Gastrocnemius medialis (tissue), 4 donors: ENCODE data around the gene PCSK6. TPM values are rescaled to one million over a fixed set of nuclear protein-coding genes. Genes with fewer than 3 reads are reported as not detected.

ENCODE experiments used
- ATAC-seq, 2 donors: fragments of 150-250 bp; one replicate each; pipeline ENCODE4 v1.9.1; 2016
- DNase-seq, 2 donors: peaks; one replicate each; pipeline ENCODE4 v3.0.0-alpha.2; 2019
- H3K27ac ChIP-seq, 4 donors: fragments of 200-600 bp; sonication (generic); 1 replicate in 1 of 4; 2 replicates in 3 of 4; pipeline ENCODE4 v1.5.1; 2016 to 2018; ENCODE audit warnings: mild to moderate bottlenecking in 2 of 4, moderate library complexity in 1 of 4
- H3K27me3 ChIP-seq, 3 donors: fragments of 200-600 bp; sonication (generic) in 2 of 3; 1 replicate in 1 of 3; 2 replicates in 2 of 3; pipeline versions ENCODE4 v1.5.1 to v1.6.0; 2016 to 2019; ENCODE audit warnings: mild to moderate bottlenecking in 1 of 3, moderate library complexity in 1 of 3
- H3K36me3 ChIP-seq, 2 donors: fragments of 200-600 bp; sonication (generic) in 1 of 2; one replicate each; pipeline ENCODE4 v1.5.1; 2017 to 2018
- H3K4me1 ChIP-seq, 2 donors: fragments of 200-600 bp; sonication (generic) in 1 of 2; one replicate each; pipeline ENCODE4 v1.5.1; 2016 to 2017; ENCODE audit warnings: mild to moderate bottlenecking in 2 of 2
- H3K4me3 ChIP-seq, 4 donors: fragments of 200-600 bp; sonication (generic) in 3 of 4; 1 replicate in 1 of 4; 2 replicates in 3 of 4; pipeline ENCODE4 v1.5.1; 2016 to 2019; ENCODE audit warnings: mild to moderate bottlenecking in 2 of 4
- H3K9me3 ChIP-seq, 3 donors: fragments of 200-600 bp; sonication (generic) in 2 of 3; 1 replicate in 1 of 3; 2 replicates in 2 of 3; pipeline ENCODE4 v1.5.1; 2016 to 2019
- CTCF ChIP-seq, 5 experiments: fragments of 450-650 bp in 3 of 5; fragments of 200-600 bp in 2 of 5; sonication (generic) in 2 of 5; IDR thresholded peaks in 4 of 5; conservative IDR thresholded peaks in 1 of 5; 1 replicate in 4 of 5; 2 replicates in 1 of 5; pipeline ENCODE4 v1.5.1; 2016 to 2019; ENCODE audit warnings: antibody characterized with exemption in 5 of 5, mild to moderate bottlenecking in 3 of 5, moderate library complexity in 3 of 5
- POLR2A ChIP-seq, 2 donors: fragments of 450-650 bp; IDR thresholded peaks; one replicate each; pipeline ENCODE4 v1.6.1; 2017; ENCODE audit warnings: antibody characterized with exemption in 2 of 2, mild to moderate bottlenecking in 2 of 2, moderate library complexity in 2 of 2
- in situ Hi-C, 4 donors: fragments of 200-750 bp; cut with MboI; loops; one replicate each; pipeline versions ENCODE4 v1.15.0 to v1.8.0; 2017; ENCODE audit warnings: low sequenced_read_pairs in 4 of 4
- intact Hi-C: fragments of 100-400 bp; cut with DNase I; formaldehyde crosslinking; loops from one replicate; pipeline ENCODE4 v1.15.1; 2023; ENCODE audit warnings: low total_unique reads
- total RNA-seq, 4 donors: library from RNA; depleted of rRNA; stranded (reverse); fragments of >200 nt; gene quantifications; one replicate each; pipeline versions ENCODE4 v1.1.0 to v1.2.3, GENCODE V29; 2016

Gene PCSK6
- total RNA-seq, 4 donors from 2014 or later, result 12.8 to 46.0 (median 23.6) TPM

DNA sequence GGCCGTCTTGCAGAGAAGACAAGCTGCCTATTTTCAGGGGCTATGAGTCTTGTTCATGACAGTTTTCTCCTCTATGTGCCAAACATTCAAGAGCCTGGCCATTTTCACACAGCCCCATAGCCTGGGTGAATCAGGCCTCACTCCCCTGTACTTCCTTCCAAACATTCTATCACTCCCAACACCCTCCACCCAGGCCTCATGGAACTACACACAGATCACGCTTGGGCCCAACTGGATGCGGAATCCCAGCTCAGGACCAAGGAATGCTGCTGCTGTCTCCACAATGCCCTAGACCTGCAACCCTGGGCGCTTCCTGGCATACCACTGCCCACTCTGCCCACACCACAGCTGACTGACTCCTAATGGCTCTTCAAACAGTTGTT, 39.4 kb upstream of the PCSK6 start:
- Histone ChIP-seq H3K27me3 (no peaks in the 10 kb centered on the region), H3K27ac (no peak overlapping the region), H3K9me3 (no peaks in the 10 kb centered on the region), H3K4me3 (no peak overlapping the region), H3K36me3 (no peaks in the 10 kb centered on the region), H3K4me1 (peaks cover 9 to 13% of the 10 kb centered on the region in 2 donors)
- TF ChIP-seq POLR2A (IDR thresholded peaks at IDR 0.05) (no peak), CTCF (IDR thresholded peaks at IDR 0.05 in 4 of 5, conservative IDR thresholded peaks at IDR 0.05 in 1 of 5) (no peak)
- intact Hi-C loops, result no loop called here
- DNase-seq (no peak), ATAC-seq (no peak)
- in situ Hi-C loops, result no loop called here

- intact Hi-C loops, result no loop called here
- Histone ChIP-seq H3K27ac (peak overlapping the region in 1 of 4 donors; percentile 3), H3K4me3 (no peak overlapping the region), H3K9me3 (no peaks in the 10 kb centered on the region), H3K4me1 (peaks cover 9 to 13% of the 10 kb centered on the region in 2 donors), H3K27me3 (no peaks in the 10 kb centered on the region), H3K36me3 (no peaks in the 10 kb centered on the region)
- ATAC-seq (peak; percentile 72 to 79), DNase-seq (peak; percentile 37 to 76)
- TF ChIP-seq CTCF (IDR thresholded peaks at IDR 0.05 in 4 of 5, conservative IDR thresholded peaks at IDR 0.05 in 1 of 5) (no peak), POLR2A (IDR thresholded peaks at IDR 0.05) (no peak)
- in situ Hi-C loops, result no loop called here
Measured at GRCh38 chr15:101528108-101528916, 38.8 kb upstream of the PCSK6 start.

- no peaks in the 10 kb centered on the region for H3K36me3 ChIP-seq
- DNase-seq, result no peak
- H3K9me3 ChIP-seq, result no peaks in the 10 kb centered on the region
- no peak for ATAC-seq
- in situ Hi-C loops (no loop called here), intact Hi-C loops (no loop called here)
- no peaks in the 10 kb centered on the region for H3K27me3 ChIP-seq
- no peak for TF ChIP-seq CTCF (IDR thresholded peaks at IDR 0.05 in 4 of 5, conservative IDR thresholded peaks at IDR 0.05 in 1 of 5)
- TF ChIP-seq POLR2A (IDR thresholded peaks at IDR 0.05), result no peak
- no peak overlapping the region for H3K4me3 ChIP-seq
- no peak overlapping the region for H3K27ac ChIP-seq
- peaks cover 9 to 13% of the 10 kb centered on the region in 2 donors for H3K4me1 ChIP-seq
Measured at GRCh38 chr15:101526890-101527289, 37.4 kb upstream of the PCSK6 start.

GRCh38 chr15:101526442-101526841, 36.9 kb upstream of the PCSK6 start:
- Histone ChIP-seq H3K4me1 (peaks cover 9 to 13% of the 10 kb centered on the region in 2 donors), H3K27ac (no peak overlapping the region), H3K9me3 (no peaks in the 10 kb centered on the region), H3K4me3 (no peak overlapping the region), H3K27me3 (no peaks in the 10 kb centered on the region), H3K36me3 (no peaks in the 10 kb centered on the region)
- intact Hi-C loops, result no loop called here
- TF ChIP-seq POLR2A (IDR thresholded peaks at IDR 0.05) (no peak), CTCF (IDR thresholded peaks at IDR 0.05 in 4 of 5, conservative IDR thresholded peaks at IDR 0.05 in 1 of 5) (no peak)
- ATAC-seq, result no peak
- in situ Hi-C loops, result no loop called here
- no peak for DNase-seq
